ENCODE results near the gene PUS10.

GRCh38 chr2:60980071-60980815 is 37.8 kb downstream of the PUS10 start:
- TF ChIP-seq POLR2AphosphoS5 (IDR thresholded peaks at IDR 0.05; ENCODE audit: borderline replicate concordance, low read depth, low read length) = no peak
- TF ChIP-seq EZH2 (IDR thresholded peaks at IDR 0.05) = no peak

Data from SK-N-MC (cell line).